K562 (cell line): ENCODE measurements around the gene SLC34A1. TPM values are rescaled to one million over a fixed set of nuclear protein-coding genes. Genes with fewer than 3 reads are reported as not detected.

Experiments
- CBX5 ChIP-seq: IDR thresholded peaks from 2 replicates; pipeline ENCODE4 v1.6.1; 2014; ENCODE audit warnings: low read depth, borderline replicate concordance
- ETV6 ChIP-seq, 3 experiments: fragments of 150-350 bp in 1 of 3; sonication (generic) in 1 of 3; formaldehyde crosslinking in 1 of 3; IDR thresholded peaks; 2 replicates each; pipeline versions ENCODE4 v1.6.1 to v1.8.0; 2014 to 2022; ENCODE audit warnings: borderline replicate concordance in 2 of 3, low read depth in 2 of 3, antibody characterized with exemption in 1 of 3, low read length in 1 of 3, mild to moderate bottlenecking in 1 of 3, missing genetic modification reagents in 1 of 3
- HDGF ChIP-seq: fragments of 450-650 bp; IDR thresholded peaks from 2 replicates; pipeline ENCODE4 v1.6.1; 2016
- HLTF ChIP-seq: fragments of 450-650 bp; IDR thresholded peaks from 2 replicates; pipeline ENCODE4 v1.6.1; 2016
- KAT8 ChIP-seq: fragments of 450-650 bp; IDR thresholded peaks from 2 replicates; pipeline ENCODE4 v1.6.1; 2016; ENCODE audit warnings: low read depth, mild to moderate bottlenecking
- NR2F6 ChIP-seq: fragments of 450-650 bp; formaldehyde crosslinking; IDR thresholded peaks from 2 replicates; pipeline ENCODE4 v1.4.0; 2020; ENCODE audit warnings: mild to moderate bottlenecking
- PATZ1 ChIP-seq: fragments of 250-450 bp; sonication (Bioruptor Pico); IDR thresholded peaks from 2 replicates; pipeline ENCODE4 v1.5.0; 2020; ENCODE audit warnings: mild to moderate bottlenecking, borderline replicate concordance
- PYGO2 ChIP-seq: fragments of 450-650 bp; IDR thresholded peaks from 2 replicates; pipeline ENCODE4 v1.6.1; 2016; ENCODE audit warnings: mild to moderate bottlenecking, missing genetic modification characterization, moderate library complexity, missing compliant biosample characterization
- RCOR1 ChIP-seq, 2 experiments: IDR thresholded peaks; 2 replicates each; pipeline ENCODE4 v1.6.1; 2012; ENCODE audit warnings: low read depth in 2 of 2, low read length in 2 of 2, borderline replicate concordance in 1 of 2, improper control_type of control experiment in 1 of 2
- SIN3A ChIP-seq, 2 experiments: fragments of 150-350 bp in 1 of 2; IDR thresholded peaks; 2 replicates each; pipeline ENCODE4 v1.6.1; 2011 to 2016; ENCODE audit warnings: borderline replicate concordance in 2 of 2, low read depth in 2 of 2, low read length in 2 of 2, mild to moderate bottlenecking in 2 of 2, moderate library complexity in 2 of 2; ENCODE audit not compliant: control insufficient read depth in 1 of 2
- TAF7 ChIP-seq: fragments of 450-650 bp; IDR thresholded peaks from 2 replicates; pipeline ENCODE4 v1.6.1; 2016; ENCODE audit warnings: missing genetic modification characterization, missing compliant biosample characterization
- ZFP1 ChIP-seq: fragments of 450-650 bp; formaldehyde crosslinking; IDR thresholded peaks from 2 replicates; pipeline ENCODE4 v1.4.0; 2020; ENCODE audit warnings: mild to moderate bottlenecking, mixed read lengths
- ZNF146 ChIP-seq: IDR thresholded peaks from one replicate; pipeline ENCODE4 v1.6.1; 2018; ENCODE audit warnings: missing compliant biosample characterization; ENCODE audit not compliant: unreplicated experiment
- ZNF24 ChIP-seq: fragments of 450-650 bp; IDR thresholded peaks from 2 replicates; pipeline ENCODE4 v1.6.1; 2016
- ZNF780A ChIP-seq: fragments of 250-450 bp; sonication (Bioruptor Pico); IDR thresholded peaks from 2 replicates; pipeline ENCODE4 v1.5.0; 2021; ENCODE audit warnings: mild to moderate bottlenecking
- ZSCAN29 ChIP-seq: fragments of 450-650 bp; IDR thresholded peaks from 2 replicates; pipeline ENCODE4 v1.6.1; 2017
- polyA plus RNA-seq, 8 experiments: library from polyadenylated mRNA; depleted of rRNA in 4 of 8; stranded (reverse) in 5 of 8; unstranded in 3 of 8; fragments of >200 nt; fragmentation: Nextera tagmentation in 2 of 8; fragmentation: Illumina TruSeq in 1 of 8; extraction: Ambion mirVana in 2 of 8; extraction: Trizol in 1 of 8; gene quantifications; 2 replicates each; pipeline versions ENCODE4 v1.2.1 to v1.2.3, GENCODE V29; 2011 to 2014; ENCODE audit warnings: inconsistent platforms in 1 of 8, missing spikeins in 1 of 8
- total RNA-seq, 7 experiments: library from RNA; depleted of rRNA in 6 of 7; stranded (reverse); fragments of >200 nt in 6 of 7; fragmentation: Illumina TruSeq in 2 of 7; extraction: Trizol in 2 of 7; gene quantifications; 2 replicates each; pipeline versions ENCODE4 v1.2.1 to v1.2.3, GENCODE V29; 2011 to 2021; ENCODE audit warnings: low replicate concordance in 1 of 7
- TF ChIP-seq, protein P1 (sequence below): fragments of 200-800 bp; sonication (Bioruptor generic); IDR thresholded peaks from 2 replicates; pipeline ENCODE4 v1.6.1; 2017; ENCODE audit warnings: missing genetic modification characterization, missing compliant biosample characterization
- TF ChIP-seq, protein P2 (sequence below): fragments of 250-450 bp; sonication (Bioruptor Pico); IDR thresholded peaks from 2 replicates; pipeline ENCODE4 v1.5.0; 2021; ENCODE audit warnings: mild to moderate bottlenecking, moderate library complexity
- TF ChIP-seq, protein P3 (sequence below): fragments of 250-450 bp; sonication (Bioruptor Pico); IDR thresholded peaks from 2 replicates; pipeline ENCODE4 v1.8.0; 2022; ENCODE audit warnings: inconsistent platforms

SLC34A1 gene
- total and polyA plus RNA-seq, 9 of the 15 experiments (the other 6 are each of a cell fraction or from before 2014, with no cell fraction given) = not detected

GRCh38 chr5:177446200-177447065 is 62.2 kb downstream of the SLC34A1 start, which contains the start of gene PRR7 (continued):
- no peak for TF ChIP-seq ZNF146 (CRISPR knock-in tag)
- no peak for TF ChIP-seq ZFP1 (CRISPR knock-in tag)
- TF ChIP-seq ZNF24 = no peak
- TF ChIP-seq NR2F6 (CRISPR knock-in tag) = no peak
- TF ChIP-seq PYGO2 (tag) = no peak
- no peak for TF ChIP-seq ETV6 (IDR thresholded peaks at IDR 0.05; ENCODE audit: borderline replicate concordance in 1 of 2, low read depth in 2 of 2, low read length in 1 of 2)
- no peak for TF ChIP-seq ETV6 (CRISPR knock-in tag; IDR thresholded peaks at IDR 0.05; ENCODE audit: borderline replicate concordance)
- TF ChIP-seq TAF7 (tag) = no peak
- TF ChIP-seq, protein P1, sequence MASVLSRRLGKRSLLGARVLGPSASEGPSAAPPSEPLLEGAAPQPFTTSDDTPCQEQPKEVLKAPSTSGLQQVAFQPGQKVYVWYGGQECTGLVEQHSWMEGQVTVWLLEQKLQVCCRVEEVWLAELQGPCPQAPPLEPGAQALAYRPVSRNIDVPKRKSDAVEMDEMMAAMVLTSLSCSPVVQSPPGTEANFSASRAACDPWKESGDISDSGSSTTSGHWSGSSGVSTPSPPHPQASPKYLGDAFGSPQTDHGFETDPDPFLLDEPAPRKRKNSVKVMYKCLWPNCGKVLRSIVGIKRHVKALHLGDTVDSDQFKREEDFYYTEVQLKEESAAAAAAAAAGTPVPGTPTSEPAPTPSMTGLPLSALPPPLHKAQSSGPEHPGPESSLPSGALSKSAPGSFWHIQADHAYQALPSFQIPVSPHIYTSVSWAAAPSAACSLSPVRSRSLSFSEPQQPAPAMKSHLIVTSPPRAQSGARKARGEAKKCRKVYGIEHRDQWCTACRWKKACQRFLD (CRISPR knock-in tag) = no peak
- TF ChIP-seq, protein P2, sequence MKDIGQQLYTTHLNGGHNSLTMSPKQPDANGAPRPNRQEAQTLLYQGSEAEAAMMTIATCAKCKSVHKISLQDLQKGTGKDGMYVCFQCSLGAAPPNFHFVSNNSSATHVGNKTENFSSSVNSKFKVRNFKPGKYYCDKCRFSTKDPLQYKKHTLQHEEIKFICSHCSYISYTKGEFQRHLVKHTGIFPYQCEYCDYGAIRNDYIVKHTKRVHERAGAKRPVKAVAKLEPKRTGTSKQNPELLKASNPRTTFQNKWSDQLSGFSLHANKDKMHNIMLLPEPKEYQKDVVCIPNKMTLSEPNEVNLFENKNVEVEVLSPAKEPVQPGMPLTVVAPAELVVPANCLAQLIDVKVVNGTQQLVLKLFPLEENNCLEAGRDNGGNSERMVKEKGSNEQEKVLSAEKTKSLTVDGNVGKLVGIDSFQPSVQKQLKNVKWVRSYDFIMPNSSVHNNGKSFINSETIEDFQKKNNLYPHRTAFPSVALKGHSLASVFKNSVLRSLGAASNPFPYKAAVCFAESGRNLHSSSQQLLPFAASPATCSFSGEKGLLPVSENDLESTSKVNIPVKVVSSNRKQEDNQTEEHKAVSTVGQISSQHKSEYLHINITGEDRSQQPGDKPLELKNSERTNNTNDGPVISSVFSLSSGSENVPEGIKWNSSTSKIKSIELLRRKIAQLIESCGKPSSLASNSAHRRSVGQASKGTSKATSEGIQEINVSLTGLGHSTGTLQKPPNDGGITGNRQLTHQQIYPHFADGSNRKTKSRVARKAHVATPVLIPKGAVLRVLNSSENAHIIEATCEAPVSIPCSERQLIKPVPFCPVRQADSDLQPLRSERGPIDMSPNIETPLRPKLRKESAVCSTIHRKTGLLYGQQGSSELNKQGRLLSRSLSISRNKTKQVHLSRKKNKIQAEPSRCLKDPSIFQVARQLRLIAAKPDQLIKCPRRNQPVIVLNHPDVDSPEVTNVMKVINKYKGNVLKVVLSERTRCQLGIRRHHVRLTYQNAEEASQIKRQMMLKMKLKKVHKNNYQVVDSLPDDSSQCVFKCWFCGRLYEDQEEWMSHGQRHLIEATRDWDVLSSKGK (CRISPR knock-in tag) = no peak; the same call in 1 of the 2 replicates
- TF ChIP-seq, protein P3, sequence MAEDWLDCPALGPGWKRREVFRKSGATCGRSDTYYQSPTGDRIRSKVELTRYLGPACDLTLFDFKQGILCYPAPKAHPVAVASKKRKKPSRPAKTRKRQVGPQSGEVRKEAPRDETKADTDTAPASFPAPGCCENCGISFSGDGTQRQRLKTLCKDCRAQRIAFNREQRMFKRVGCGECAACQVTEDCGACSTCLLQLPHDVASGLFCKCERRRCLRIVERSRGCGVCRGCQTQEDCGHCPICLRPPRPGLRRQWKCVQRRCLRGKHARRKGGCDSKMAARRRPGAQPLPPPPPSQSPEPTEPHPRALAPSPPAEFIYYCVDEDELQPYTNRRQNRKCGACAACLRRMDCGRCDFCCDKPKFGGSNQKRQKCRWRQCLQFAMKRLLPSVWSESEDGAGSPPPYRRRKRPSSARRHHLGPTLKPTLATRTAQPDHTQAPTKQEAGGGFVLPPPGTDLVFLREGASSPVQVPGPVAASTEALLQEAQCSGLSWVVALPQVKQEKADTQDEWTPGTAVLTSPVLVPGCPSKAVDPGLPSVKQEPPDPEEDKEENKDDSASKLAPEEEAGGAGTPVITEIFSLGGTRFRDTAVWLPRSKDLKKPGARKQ (CRISPR knock-in tag) = no peak
- no peak for TF ChIP-seq RCOR1 (IDR thresholded peaks at IDR 0.05; ENCODE audit: borderline replicate concordance in 1 of 2, low read depth in 2 of 2, low read length in 2 of 2)
- TF ChIP-seq HLTF = no peak
- no peak for TF ChIP-seq HDGF
- TF ChIP-seq ZSCAN29 = 0 out of 2 replicates have a peak, but pooled peaks have one; percentile 20
- no peak for TF ChIP-seq PATZ1
- no peak for TF ChIP-seq KAT8
- no peak for TF ChIP-seq CBX5
- peak in 1 of 2 experiments; percentile 68; a peak in 1 of 4 replicates for TF ChIP-seq SIN3A (IDR thresholded peaks at IDR 0.05; ENCODE audit: borderline replicate concordance in 2 of 2, control insufficient read depth in 1 of 2, low read depth in 2 of 2, low read length in 2 of 2)
- no peak; the same call in 1 of the 2 replicates for TF ChIP-seq ZNF780A (CRISPR knock-in tag)
